IPS-15b (cell line): Measurements from ENCODE around the gene RHEB.

Source experiments
- H3K27me3 ChIP-seq: one replicate; pipeline ENCODE4 v1.6.1; 2013; ENCODE audit warnings: low read length; ENCODE audit not compliant: control insufficient read depth, insufficient read depth
- H3K36me3 ChIP-seq: one replicate; pipeline ENCODE4 v1.6.1; 2013; ENCODE audit warnings: low read length; ENCODE audit not compliant: control insufficient read depth, insufficient read depth
- H3K4me1 ChIP-seq: one replicate; pipeline ENCODE4 v1.6.1; 2013; ENCODE audit warnings: mild to moderate bottlenecking, low read length; ENCODE audit not compliant: control insufficient read depth, insufficient read depth
- H3K4me3 ChIP-seq: one replicate; pipeline ENCODE4 v1.5.1; 2013; ENCODE audit warnings: low read depth, low read length
- H3K9ac ChIP-seq: one replicate; pipeline ENCODE4 v1.6.1; 2013; ENCODE audit warnings: low read depth, mild to moderate bottlenecking, low read length
- H3K9me3 ChIP-seq: one replicate; pipeline ENCODE4 v1.6.1; 2013; ENCODE audit warnings: mild to moderate bottlenecking, low read length; ENCODE audit not compliant: control insufficient read depth, insufficient read depth

RHEB gene

GRCh38 chr7:151461096-151461941 lies 58.4 kb downstream of the RHEB start:
- no peaks in the 10 kb centered on the region for H3K9me3 ChIP-seq
- no peak overlapping the region for H3K9ac ChIP-seq
- no peak overlapping the region for H3K4me3 ChIP-seq
- H3K27me3 ChIP-seq = no peaks in the 10 kb centered on the region
- H3K36me3 ChIP-seq = peaks cover 14% of the 10 kb centered on the region
- H3K4me1 ChIP-seq = peaks cover 11% of the 10 kb centered on the region

GRCh38 chr7:151460474-151460855 lies 59.2 kb downstream of the RHEB start:
- Histone ChIP-seq H3K27me3 (no peaks in the 10 kb centered on the region), H3K9ac (no peak overlapping the region), H3K4me1 (peaks cover 11% of the 10 kb centered on the region), H3K9me3 (no peaks in the 10 kb centered on the region), H3K36me3 (peaks cover 10% of the 10 kb centered on the region), H3K4me3 (no peak overlapping the region)

- H3K9ac ChIP-seq = no peak overlapping the region
- H3K4me1 ChIP-seq = peaks cover 11% of the 10 kb centered on the region
- H3K36me3 ChIP-seq = peaks cover 7% of the 10 kb centered on the region
- H3K9me3 ChIP-seq = no peaks in the 10 kb centered on the region
- no peaks in the 10 kb centered on the region for H3K27me3 ChIP-seq
- no peak overlapping the region for H3K4me3 ChIP-seq
These were observed 59.8 kb downstream of the RHEB start for GRCh38 chr7:151459726-151460473.

DNA sequence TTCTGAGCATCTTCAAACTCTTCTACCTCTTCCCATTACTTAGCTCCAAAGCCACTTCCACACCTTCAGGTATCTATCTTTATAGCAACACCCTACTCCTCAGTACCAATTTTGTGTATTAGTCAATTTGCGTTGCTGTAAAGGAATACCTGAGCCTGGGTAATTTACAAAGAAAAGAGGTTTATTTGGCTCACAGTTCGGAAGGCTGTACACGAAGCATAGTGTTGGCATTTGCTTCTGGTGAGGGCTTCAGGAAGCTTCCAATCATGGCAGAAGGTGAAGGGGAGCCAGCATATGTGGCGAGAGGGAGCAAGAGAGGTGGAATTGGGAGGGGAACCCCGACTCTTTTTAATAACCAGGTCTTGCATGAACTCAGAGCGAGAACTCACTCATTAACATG lies 62.2 kb downstream of the RHEB start:
- Histone ChIP-seq H3K4me1 (peaks cover 11% of the 10 kb centered on the region), H3K27me3 (no peaks in the 10 kb centered on the region), H3K9ac (no peak overlapping the region), H3K9me3 (no peaks in the 10 kb centered on the region), H3K36me3 (no peaks in the 10 kb centered on the region), H3K4me3 (no peak overlapping the region)

- Histone ChIP-seq H3K27me3 (no peaks in the 10 kb centered on the region), H3K9me3 (no peaks in the 10 kb centered on the region), H3K4me3 (no peak overlapping the region), H3K4me1 (peaks cover 11% of the 10 kb centered on the region), H3K9ac (no peak overlapping the region), H3K36me3 (no peaks in the 10 kb centered on the region)
These were observed 62.9 kb downstream of the RHEB start for GRCh38 chr7:151456782-151457181.

DNA sequence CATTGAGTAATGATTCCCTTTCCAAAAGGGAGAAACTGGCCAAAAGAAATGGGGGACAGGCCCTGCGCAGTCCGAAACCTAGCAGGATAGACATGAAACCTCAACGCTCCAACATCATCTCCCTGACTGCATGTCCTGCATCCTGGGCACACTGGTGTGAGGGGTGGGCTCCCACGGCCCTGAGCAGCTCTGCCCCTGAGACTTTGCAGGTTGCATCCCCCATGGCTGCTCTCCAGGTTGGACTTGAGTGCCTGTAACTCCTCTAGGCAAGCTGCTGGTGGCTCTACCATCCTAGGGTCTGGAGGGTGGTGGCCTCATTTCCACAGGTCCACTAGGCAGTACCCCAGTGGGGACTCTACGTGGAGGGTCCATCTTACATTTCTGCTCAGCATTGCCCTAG lies 63.4 kb downstream of the RHEB start:
- no peaks in the 10 kb centered on the region for H3K36me3 ChIP-seq
- H3K9ac ChIP-seq = no peak overlapping the region
- no peaks in the 10 kb centered on the region for H3K9me3 ChIP-seq
- no peak overlapping the region for H3K4me3 ChIP-seq
- H3K27me3 ChIP-seq = no peaks in the 10 kb centered on the region
- H3K4me1 ChIP-seq = peaks cover 11% of the 10 kb centered on the region

GRCh38 chr7:151455690-151456089 lies 64.0 kb downstream of the RHEB start:
- Histone ChIP-seq H3K9me3 (no peaks in the 10 kb centered on the region), H3K9ac (no peak overlapping the region), H3K27me3 (no peaks in the 10 kb centered on the region), H3K4me3 (no peak overlapping the region), H3K4me1 (peaks cover 11% of the 10 kb centered on the region), H3K36me3 (no peaks in the 10 kb centered on the region)

- Histone ChIP-seq H3K9me3 (no peaks in the 10 kb centered on the region), H3K4me1 (peaks cover 11% of the 10 kb centered on the region), H3K9ac (no peak overlapping the region), H3K4me3 (no peak overlapping the region), H3K36me3 (no peaks in the 10 kb centered on the region), H3K27me3 (no peaks in the 10 kb centered on the region)
These were observed 64.7 kb downstream of the RHEB start for GRCh38 chr7:151454932-151455530.

GRCh38 chr7:151454305-151454704 lies 65.4 kb downstream of the RHEB start:
- Histone ChIP-seq H3K4me1 (peaks cover 5% of the 10 kb centered on the region), H3K9ac (no peak overlapping the region), H3K27me3 (no peaks in the 10 kb centered on the region), H3K4me3 (no peak overlapping the region), H3K9me3 (no peaks in the 10 kb centered on the region), H3K36me3 (no peaks in the 10 kb centered on the region)

DNA sequence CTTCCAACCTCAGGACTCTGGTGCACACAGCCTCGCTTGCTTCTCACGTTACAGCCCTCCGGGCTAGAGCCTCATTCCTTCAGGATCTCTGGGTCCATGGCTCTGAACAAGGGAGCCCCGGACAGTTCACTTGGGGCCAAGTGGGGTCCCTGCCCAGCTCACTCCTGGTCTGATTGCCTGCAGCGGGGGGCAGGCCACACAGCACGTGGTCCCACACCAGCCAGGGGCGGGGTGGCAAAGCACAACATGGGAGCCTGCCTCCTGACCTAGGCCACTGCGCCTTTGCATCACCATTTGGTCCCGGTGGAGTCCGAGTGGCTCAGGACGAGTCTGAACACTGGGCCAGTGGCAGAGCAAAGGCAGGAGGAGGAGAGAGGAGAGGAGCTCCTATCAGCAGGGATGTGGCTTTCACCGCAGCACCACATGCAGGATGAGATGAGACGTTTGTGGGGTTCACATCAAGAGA lies 66.3 kb downstream of the RHEB start:
- Histone ChIP-seq H3K9me3 (no peaks in the 10 kb centered on the region), H3K4me3 (no peak overlapping the region), H3K9ac (no peak overlapping the region), H3K4me1 (peaks cover 3% of the 10 kb centered on the region), H3K36me3 (no peaks in the 10 kb centered on the region), H3K27me3 (no peaks in the 10 kb centered on the region)

GRCh38 chr7:151452680-151453325 lies 66.9 kb downstream of the RHEB start:
- H3K27me3 ChIP-seq = no peaks in the 10 kb centered on the region
- no peaks in the 10 kb centered on the region for H3K9me3 ChIP-seq
- peak overlapping the region; percentile 3 for H3K9ac ChIP-seq
- H3K36me3 ChIP-seq = no peaks in the 10 kb centered on the region
- peaks cover 3% of the 10 kb centered on the region for H3K4me1 ChIP-seq
- no peak overlapping the region for H3K4me3 ChIP-seq
